HFFc6 (cell line): ENCODE results near the gene SLC16A1. TPM values are rescaled to one million over a fixed set of nuclear protein-coding genes. Genes with fewer than 3 reads are reported as not detected.
"Not testable (repeated sequence)": the region's sequence is repeated elsewhere in the genome, so short reads cannot be mapped to it uniquely, and the experiment has no call there.

ENCODE experiments used
- DNase-seq: peaks from one replicate; pipeline ENCODE4 v3.0.0-alpha.2; 2018
- H3K27ac Mint-ChIP-seq: 2 replicates; pipeline ENCODE4 v1.8.0; 2020; ENCODE audit warnings: mild to moderate bottlenecking, mixed read lengths
- H3K27me3 Mint-ChIP-seq: 2 replicates; pipeline ENCODE4 v1.8.0; 2021; ENCODE audit warnings: mild to moderate bottlenecking, moderate library complexity, mixed read lengths; ENCODE audit not compliant: insufficient read depth
- H3K36me3 Mint-ChIP-seq: 2 replicates; pipeline ENCODE4 v1.8.0; 2021; ENCODE audit warnings: low read depth, mixed read lengths
- H3K4me1 Mint-ChIP-seq: 2 replicates; pipeline ENCODE4 v1.8.0; 2020; ENCODE audit warnings: low read depth, mixed read lengths
- H3K4me3 Mint-ChIP-seq: 2 replicates; pipeline ENCODE4 v1.8.0; 2020; ENCODE audit warnings: mild to moderate bottlenecking, moderate library complexity, mixed read lengths
- H3K9me3 Mint-ChIP-seq: 2 replicates; pipeline ENCODE4 v1.8.0; 2020; ENCODE audit warnings: mild to moderate bottlenecking, mixed read lengths
- CTCF ChIP-seq: fragments of 200-600 bp; sonication (generic); IDR thresholded peaks from 2 replicates; pipeline ENCODE4 v1.5.0; 2021; ENCODE audit warnings: antibody characterized with exemption, mild to moderate bottlenecking
- total RNA-seq, 6 experiments: library from RNA; stranded (reverse); fragmentation: NEBNext Ultra II Directional; extraction: Animal tissue kit (Norgen Biotek cat#: 25700); gene quantifications; 2 replicates in 1 of 6; 3 replicates in 5 of 6; pipeline ENCODE4 v1.2.3, GENCODE V29; 2021

The SLC16A1 gene
- total RNA-seq, 6 experiments from 2014 or later = 61.0 to 95.0 (median 69.4) TPM

GRCh38 chr1:112997781-112998180 is 41.8 kb upstream of the SLC16A1 start:
- Mint-ChIP-seq H3K27me3 (no peaks in the 10 kb centered on the region), H3K4me1 (peaks cover 20% of the 10 kb centered on the region), H3K36me3 (peaks cover 11% of the 10 kb centered on the region), H3K9me3 (no peaks in the 10 kb centered on the region), H3K4me3 (no peak overlapping the region), H3K27ac (no peak overlapping the region)
- DNase-seq = no peak
- no peak for TF ChIP-seq CTCF

- Mint-ChIP-seq H3K27ac (no peak overlapping the region), H3K4me1 (peaks cover 20% of the 10 kb centered on the region), H3K9me3 (no peaks in the 10 kb centered on the region), H3K36me3 (peaks cover 11% of the 10 kb centered on the region), H3K4me3 (no peak overlapping the region), H3K27me3 (no peaks in the 10 kb centered on the region)
- no peak for DNase-seq
- no peak for TF ChIP-seq CTCF
Observed at GRCh38 chr1:112995890-112996289, 39.9 kb upstream of the SLC16A1 start.

- not testable (repeated sequence) for H3K27me3 Mint-ChIP-seq, H3K9me3 Mint-ChIP-seq, H3K4me3 Mint-ChIP-seq, H3K36me3 Mint-ChIP-seq, DNase-seq, H3K27ac Mint-ChIP-seq
- peaks cover 20% of the 10 kb centered on the region for H3K4me1 Mint-ChIP-seq
Observed at GRCh38 chr1:112995021-112995420, 39.0 kb upstream of the SLC16A1 start.

- peaks cover 14% of the 10 kb centered on the region for H3K4me1 Mint-ChIP-seq
- TF ChIP-seq CTCF = no peak
- DNase-seq = no peak
- H3K36me3 Mint-ChIP-seq = peaks cover 6% of the 10 kb centered on the region; the same call in 1 of the 2 replicates
- no peak overlapping the region for H3K27ac Mint-ChIP-seq
- H3K9me3 Mint-ChIP-seq = no peaks in the 10 kb centered on the region
- H3K27me3 Mint-ChIP-seq = no peaks in the 10 kb centered on the region
- H3K4me3 Mint-ChIP-seq = no peak overlapping the region
Observed at GRCh38 chr1:112992780-112993179, 36.8 kb upstream of the SLC16A1 start.

- no peak for DNase-seq
- no peak overlapping the region for H3K4me3 Mint-ChIP-seq
- H3K27ac Mint-ChIP-seq = no peak overlapping the region
- TF ChIP-seq CTCF = no peak
- H3K4me1 Mint-ChIP-seq = peaks cover 14% of the 10 kb centered on the region
- no peaks in the 10 kb centered on the region for H3K27me3 Mint-ChIP-seq
- no peaks in the 10 kb centered on the region for H3K9me3 Mint-ChIP-seq
- no peaks in the 10 kb centered on the region for H3K36me3 Mint-ChIP-seq
Observed at GRCh38 chr1:112991402-112992120, 35.6 kb upstream of the SLC16A1 start.

- Mint-ChIP-seq H3K9me3 (no peaks in the 10 kb centered on the region), H3K27me3 (no peaks in the 10 kb centered on the region), H3K4me3 (no peak overlapping the region)
Observed at GRCh38 chr1:112990271-112990670, 34.3 kb upstream of the SLC16A1 start.

More at GRCh38 chr1:112990271-112990670, 34.3 kb upstream of the SLC16A1 start:
- peaks cover 13% of the 10 kb centered on the region for H3K4me1 Mint-ChIP-seq
- no peak for TF ChIP-seq CTCF
- no peak for DNase-seq
- no peaks in the 10 kb centered on the region for H3K36me3 Mint-ChIP-seq
- no peak overlapping the region for H3K27ac Mint-ChIP-seq
